ENCODE data around the gene NOSTRIN. TPM values are rescaled to one million over a fixed set of nuclear protein-coding genes. Genes with fewer than 3 reads are reported as not detected.

NOSTRIN gene, protein sequence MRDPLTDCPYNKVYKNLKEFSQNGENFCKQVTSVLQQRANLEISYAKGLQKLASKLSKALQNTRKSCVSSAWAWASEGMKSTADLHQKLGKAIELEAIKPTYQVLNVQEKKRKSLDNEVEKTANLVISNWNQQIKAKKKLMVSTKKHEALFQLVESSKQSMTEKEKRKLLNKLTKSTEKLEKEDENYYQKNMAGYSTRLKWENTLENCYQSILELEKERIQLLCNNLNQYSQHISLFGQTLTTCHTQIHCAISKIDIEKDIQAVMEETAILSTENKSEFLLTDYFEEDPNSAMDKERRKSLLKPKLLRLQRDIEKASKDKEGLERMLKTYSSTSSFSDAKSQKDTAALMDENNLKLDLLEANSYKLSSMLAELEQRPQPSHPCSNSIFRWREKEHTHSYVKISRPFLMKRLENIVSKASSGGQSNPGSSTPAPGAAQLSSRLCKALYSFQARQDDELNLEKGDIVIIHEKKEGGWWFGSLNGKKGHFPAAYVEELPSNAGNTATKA
- 10 to 100 TPM; 12.5 to 22.5 (median 16.1) TPM for total RNA-seq

GRCh38 chr2:168801961-168802858 is at the start of gene NOSTRIN:
Gene NOSTRIN (plus strand): TSS chr2:168802637. CDS start chr2:168802647, 10 bp downstream.
- peak; percentile 70 for ATAC-seq
- no peaks in the 10 kb centered on the region for H3K27me3 ChIP-seq
- no peaks in the 10 kb centered on the region for H3K4me1 ChIP-seq
- H3K27ac ChIP-seq: peak within 1 kb of the TSS; percentile 9 to 44 (median 30)
- WGBS, 2 donors (ENCODE audit: low coverage in 1 of 2): 43 to 70% methylated on average over 2 to 7 of the region's 10 CpGs
- H3K4me3 ChIP-seq: peak within 1 kb of the TSS; percentile 27
- H3K36me3 ChIP-seq: no peaks in the 10 kb centered on the region
- no peaks in the 10 kb centered on the region for H3K9me3 ChIP-seq
- TF ChIP-seq, protein P1, sequence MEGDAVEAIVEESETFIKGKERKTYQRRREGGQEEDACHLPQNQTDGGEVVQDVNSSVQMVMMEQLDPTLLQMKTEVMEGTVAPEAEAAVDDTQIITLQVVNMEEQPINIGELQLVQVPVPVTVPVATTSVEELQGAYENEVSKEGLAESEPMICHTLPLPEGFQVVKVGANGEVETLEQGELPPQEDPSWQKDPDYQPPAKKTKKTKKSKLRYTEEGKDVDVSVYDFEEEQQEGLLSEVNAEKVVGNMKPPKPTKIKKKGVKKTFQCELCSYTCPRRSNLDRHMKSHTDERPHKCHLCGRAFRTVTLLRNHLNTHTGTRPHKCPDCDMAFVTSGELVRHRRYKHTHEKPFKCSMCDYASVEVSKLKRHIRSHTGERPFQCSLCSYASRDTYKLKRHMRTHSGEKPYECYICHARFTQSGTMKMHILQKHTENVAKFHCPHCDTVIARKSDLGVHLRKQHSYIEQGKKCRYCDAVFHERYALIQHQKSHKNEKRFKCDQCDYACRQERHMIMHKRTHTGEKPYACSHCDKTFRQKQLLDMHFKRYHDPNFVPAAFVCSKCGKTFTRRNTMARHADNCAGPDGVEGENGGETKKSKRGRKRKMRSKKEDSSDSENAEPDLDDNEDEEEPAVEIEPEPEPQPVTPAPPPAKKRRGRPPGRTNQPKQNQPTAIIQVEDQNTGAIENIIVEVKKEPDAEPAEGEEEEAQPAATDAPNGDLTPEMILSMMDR (IDR thresholded peaks at IDR 0.05): no peak
- TF ChIP-seq EP300 (IDR thresholded peaks at IDR 0.05) (no peak), POLR2AphosphoS5 (IDR thresholded peaks at IDR 0.05) (peak; percentile 38), POLR2A (IDR thresholded peaks at IDR 0.05) (no peak)

GRCh38 chr2:168753765-168754329 is 48.6 kb upstream of the NOSTRIN start:
- no peaks in the 10 kb centered on the region for H3K36me3 ChIP-seq
- TF ChIP-seq, protein P1 (IDR thresholded peaks at IDR 0.05): no peak
- TF ChIP-seq POLR2AphosphoS5 (IDR thresholded peaks at IDR 0.05) (no peak), EP300 (IDR thresholded peaks at IDR 0.05) (no peak), POLR2A (IDR thresholded peaks at IDR 0.05) (no peak)
- no peaks in the 10 kb centered on the region for H3K27me3 ChIP-seq
- H3K27ac ChIP-seq: no peak overlapping the region
- 91 to 93% methylated on average over 3 to 5 of the region's 8 CpGs for WGBS, 2 donors (ENCODE audit: low coverage in 1 of 2)
- H3K9me3 ChIP-seq: no peaks in the 10 kb centered on the region
- H3K4me3 ChIP-seq: no peak overlapping the region
- H3K4me1 ChIP-seq: peaks cover 0 to 16% (median 0%) of the 10 kb centered on the region in 3 donors
- no peak for ATAC-seq

- no peaks in the 10 kb centered on the region for H3K27me3 ChIP-seq
- no peak overlapping the region for H3K4me3 ChIP-seq
- H3K27ac ChIP-seq: no peak overlapping the region
- TF ChIP-seq POLR2AphosphoS5 (IDR thresholded peaks at IDR 0.05) (no peak), EP300 (IDR thresholded peaks at IDR 0.05) (no peak)
- TF ChIP-seq, protein P1 (IDR thresholded peaks at IDR 0.05): no peak
- H3K4me1 ChIP-seq: peaks cover 0 to 5% (median 0%) of the 10 kb centered on the region in 3 donors
- ATAC-seq: no peak
- no peaks in the 10 kb centered on the region for H3K9me3 ChIP-seq
- WGBS, 2 donors (ENCODE audit: low coverage in 1 of 2): 62 to 74% methylated on average over 2 to 3 of the region's 3 CpGs
- H3K36me3 ChIP-seq: no peaks in the 10 kb centered on the region
These were observed 45.2 kb upstream of the NOSTRIN start for GRCh38 chr2:168757223-168757622.

DNA sequence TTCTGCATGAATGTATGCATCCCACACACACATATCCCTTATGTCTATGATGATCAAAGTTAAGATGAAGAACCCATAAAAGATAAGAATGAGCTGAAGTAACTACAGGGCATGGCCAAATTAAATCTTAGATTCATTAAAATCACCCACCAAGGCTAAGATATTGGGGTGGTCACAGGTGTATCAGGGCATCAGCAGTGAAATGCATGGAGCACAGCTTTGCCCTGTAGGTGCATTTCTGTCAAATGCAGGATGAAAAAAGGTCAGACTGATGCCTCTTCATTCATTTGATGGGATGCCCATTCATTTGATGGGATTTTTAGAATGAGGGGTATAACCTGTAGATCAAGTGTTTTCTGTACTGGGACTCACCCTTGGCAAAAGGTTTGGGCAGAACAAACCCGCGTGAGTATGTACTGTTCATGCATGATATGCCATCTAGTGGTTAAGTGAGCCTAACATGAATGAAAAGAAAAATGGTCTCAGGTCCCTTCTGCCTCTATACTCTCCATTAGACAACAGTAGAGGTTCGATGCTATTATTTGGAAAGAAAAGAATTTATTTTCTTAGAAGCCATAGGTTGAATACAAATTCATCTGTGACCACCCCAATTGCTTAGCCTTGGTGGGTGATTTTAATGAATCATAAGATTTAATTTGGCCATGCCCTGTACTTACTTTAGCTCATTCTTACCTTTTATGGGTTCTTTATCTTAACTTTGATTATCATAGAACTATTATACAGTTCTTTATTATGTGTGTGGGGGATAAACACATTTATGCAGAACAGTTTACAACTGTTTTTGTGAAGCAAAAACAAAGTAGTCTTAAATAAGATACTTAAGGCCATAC is 43.2 kb upstream of the NOSTRIN start:
- Histone ChIP-seq H3K36me3 (no peaks in the 10 kb centered on the region), H3K4me3 (no peak overlapping the region), H3K27ac (no peak overlapping the region), H3K9me3 (no peaks in the 10 kb centered on the region), H3K4me1 (peaks cover 0 to 5% (median 0%) of the 10 kb centered on the region in 3 donors), H3K27me3 (no peaks in the 10 kb centered on the region)
- TF ChIP-seq, protein P1 (IDR thresholded peaks at IDR 0.05): peak; percentile 51 to 72 (median 69)
- TF ChIP-seq POLR2A (IDR thresholded peaks at IDR 0.05): no peak
- 14 to 28% methylated on average over 3 of the region's 3 CpGs for WGBS, 2 donors (ENCODE audit: low coverage in 1 of 2)
- peak; percentile 50 for ATAC-seq

Data from gastroesophageal sphincter (tissue), 4 donors.